BLaER1 treated with 17β-estradiol and CSF1 and Interleukin-3, amounts not matched to agents 10 nM and 100 nM (cell line): ENCODE data around the gene OLFM1.
A peak's percentile ranks its signal among the peaks of the same experiment; 100 is the strongest.

ENCODE experiments used
- H3K27ac ChIP-seq, 11 experiments: shearing (Covaris generic); formaldehyde crosslinking; 2 replicates each; pipeline ENCODE4 v1.8.1; 2022
- H3K27me3 ChIP-seq, 11 experiments: shearing (Covaris generic); formaldehyde crosslinking; 2 replicates each; pipeline ENCODE4 v1.8.1; 2022
- H3K36me3 ChIP-seq, 11 experiments: shearing (Covaris generic); formaldehyde crosslinking; 2 replicates each; pipeline ENCODE4 v1.8.1; 2022
- H3K4me1 ChIP-seq, 10 experiments: shearing (Covaris generic); formaldehyde crosslinking; 2 replicates each; pipeline ENCODE4 v1.8.1; 2022
- H3K4me2 ChIP-seq, 11 experiments: shearing (Covaris generic); formaldehyde crosslinking; 2 replicates each; pipeline ENCODE4 v1.8.1; 2022
- H3K4me3 ChIP-seq, 10 experiments: shearing (Covaris generic); formaldehyde crosslinking; 2 replicates each; pipeline ENCODE4 v1.8.1; 2022
- H3K9ac ChIP-seq, 11 experiments: shearing (Covaris generic); formaldehyde crosslinking; 2 replicates each; pipeline ENCODE4 v1.8.1; 2022
- H3K9me3 ChIP-seq, 11 experiments: shearing (Covaris generic); formaldehyde crosslinking; replicated peaks in 1 of 11; 2 replicates each; pipeline ENCODE4 v1.8.1; 2022
- H4K20me1 ChIP-seq, 11 experiments: shearing (Covaris generic); formaldehyde crosslinking; 2 replicates each; pipeline ENCODE4 v1.8.1; 2022
- Cebpa-rat ChIP-seq, 11 experiments: shearing (Covaris generic); IDR thresholded peaks; 2 replicates each; pipeline ENCODE4 v1.8.1; 2022

OLFM1 gene

GRCh38 chr9:135087489-135087792 is at the start of gene OLFM1:
Gene OLFM1, plus strand, starts transcription at chr9:135087668. Its CDS starts 322 bp downstream, at chr9:135087990.
- Histone ChIP-seq H3K4me1 (peaks cover 0 to 16% (median 10%) of the 10 kb centered on the region in 10 experiments; a peak in 14 of 20 replicates), H3K9ac (no peak within 1 kb of the TSS), H3K4me2 (peak within 1 kb of the TSS; percentile 10 to 55 (median 31); a peak in 13 of 22 replicates), H3K27me3 (peaks cover 53 to 88% (median 78%) of the 10 kb centered on the region in 11 experiments), H3K27ac (no peak within 1 kb of the TSS), H3K36me3 (no peaks in the 10 kb centered on the region), H3K4me3 (no peak within 1 kb of the TSS), H4K20me1 (peaks cover 0 to 77% (median 26%) of the 10 kb centered on the region in 11 experiments; a peak in 15 of 22 replicates), H3K9me3 (no peaks in the 10 kb centered on the region)
- no peak for TF ChIP-seq Cebpa-rat (IDR thresholded peaks at IDR 0.05)

DNA sequence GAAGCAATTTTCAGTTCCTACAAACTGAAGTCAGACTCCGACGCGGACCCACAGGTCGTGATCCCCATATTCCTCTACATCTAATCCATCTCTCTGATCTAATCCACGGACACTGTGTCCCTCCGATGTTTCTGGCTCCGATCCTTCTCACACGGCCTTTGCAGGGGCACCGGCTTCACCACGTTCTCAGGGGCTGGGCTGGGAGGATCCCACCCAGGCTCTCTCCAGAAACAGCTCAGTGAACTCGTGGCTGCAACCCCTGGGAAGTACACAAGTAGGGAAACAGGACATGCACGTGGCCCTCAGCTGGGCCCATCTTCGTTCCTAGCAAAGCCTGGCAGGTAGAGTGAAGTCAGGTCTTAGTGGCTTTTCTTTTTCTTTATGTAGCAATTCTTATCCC is 49.1 kb upstream of the OLFM1 start:
- Histone ChIP-seq H4K20me1 (peaks cover 0 to 26% (median 0%) of the 10 kb centered on the region in 11 experiments; a peak in 4 of 22 replicates), H3K9ac (peak overlapping the region in 4 of 11 experiments; percentile 25 to 73 (median 58); a peak in 6 of 22 replicates), H3K4me2 (peak overlapping the region; percentile 51 to 97 (median 85); a peak in 21 of 22 replicates), H3K36me3 (no peaks in the 10 kb centered on the region), H3K9me3 (no peaks in the 10 kb centered on the region), H3K27me3 (peaks cover 0 to 40% (median 0%) of the 10 kb centered on the region in 11 experiments; a peak in 7 of 22 replicates), H3K4me3 (peak overlapping the region in 2 of 10 experiments; percentile 26 to 27; a peak in 1 of 20 replicates), H3K27ac (peak overlapping the region in 4 of 11 experiments; percentile 49 to 77 (median 70); a peak in 7 of 22 replicates), H3K4me1 (peaks cover 20 to 77% (median 57%) of the 10 kb centered on the region in 10 experiments)
- no peak for TF ChIP-seq Cebpa-rat (IDR thresholded peaks at IDR 0.05)

- peak overlapping the region in 2 of 11 experiments; percentile 53 to 73; a peak in 4 of 22 replicates for H3K9ac ChIP-seq
- no peaks in the 10 kb centered on the region for H3K36me3 ChIP-seq
- no peak overlapping the region for H3K4me3 ChIP-seq
- H3K9me3 ChIP-seq = no peaks in the 10 kb centered on the region
- peaks cover 0 to 26% (median 0%) of the 10 kb centered on the region in 11 experiments; a peak in 4 of 22 replicates for H4K20me1 ChIP-seq
- peaks cover 0 to 40% (median 0%) of the 10 kb centered on the region in 11 experiments; a peak in 7 of 22 replicates for H3K27me3 ChIP-seq
- peak overlapping the region in 10 of 11 experiments; percentile 51 to 97 (median 85); a peak in 18 of 22 replicates for H3K4me2 ChIP-seq
- peaks cover 20 to 75% (median 57%) of the 10 kb centered on the region in 10 experiments for H3K4me1 ChIP-seq
- no peak for TF ChIP-seq Cebpa-rat (IDR thresholded peaks at IDR 0.05)
- peak overlapping the region in 3 of 11 experiments; percentile 66 to 77 (median 74); a peak in 7 of 22 replicates for H3K27ac ChIP-seq
These were observed 48.6 kb upstream of the OLFM1 start for GRCh38 chr9:135038826-135039225.

DNA sequence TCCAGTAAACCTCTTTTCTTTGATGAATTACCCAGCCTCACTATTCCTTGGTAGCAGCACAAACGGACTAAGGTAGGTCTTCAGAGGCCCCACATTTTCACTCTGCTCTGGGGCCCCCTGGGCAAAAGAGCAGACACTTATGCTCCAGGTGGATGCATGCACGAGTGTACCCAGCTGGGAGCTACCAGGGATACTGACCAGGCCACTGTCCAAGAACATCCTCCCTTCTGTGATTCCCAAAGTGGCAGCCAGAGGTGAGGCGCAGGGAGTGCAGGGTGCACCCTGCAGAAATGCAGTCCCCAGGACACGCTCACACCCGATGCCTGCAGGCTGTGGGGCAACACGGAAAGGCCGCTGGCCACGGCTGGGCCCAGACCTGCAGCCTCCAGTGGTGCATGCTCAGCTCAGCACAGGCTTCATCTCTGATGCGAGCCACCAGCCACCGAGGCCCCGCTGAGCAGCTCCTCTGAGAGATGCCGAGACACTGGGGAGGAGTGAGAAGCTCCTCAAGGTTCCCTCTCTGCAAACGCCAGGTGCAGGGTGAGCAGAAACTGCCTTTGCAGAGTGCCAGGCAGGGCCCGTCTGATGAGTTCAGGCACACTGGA is 48.1 kb upstream of the OLFM1 start:
- H3K36me3 ChIP-seq = no peaks in the 10 kb centered on the region
- H3K27me3 ChIP-seq = peaks cover 0 to 40% (median 0%) of the 10 kb centered on the region in 11 experiments; a peak in 7 of 22 replicates
- H3K27ac ChIP-seq = peak overlapping the region in 2 of 11 experiments; percentile 74 to 77; a peak in 3 of 22 replicates
- H3K9me3 ChIP-seq = no peaks in the 10 kb centered on the region
- H3K4me2 ChIP-seq = peak overlapping the region in 9 of 11 experiments; percentile 78 to 97 (median 85); a peak in 18 of 22 replicates
- peaks cover 0 to 26% (median 0%) of the 10 kb centered on the region in 11 experiments; a peak in 4 of 22 replicates for H4K20me1 ChIP-seq
- peak overlapping the region in 1 of 11 experiments; percentile 73; a peak in 1 of 22 replicates for H3K9ac ChIP-seq
- no peak for TF ChIP-seq Cebpa-rat (IDR thresholded peaks at IDR 0.05)
- H3K4me1 ChIP-seq = peaks cover 20 to 75% (median 57%) of the 10 kb centered on the region in 10 experiments
- H3K4me3 ChIP-seq = no peak overlapping the region

DNA sequence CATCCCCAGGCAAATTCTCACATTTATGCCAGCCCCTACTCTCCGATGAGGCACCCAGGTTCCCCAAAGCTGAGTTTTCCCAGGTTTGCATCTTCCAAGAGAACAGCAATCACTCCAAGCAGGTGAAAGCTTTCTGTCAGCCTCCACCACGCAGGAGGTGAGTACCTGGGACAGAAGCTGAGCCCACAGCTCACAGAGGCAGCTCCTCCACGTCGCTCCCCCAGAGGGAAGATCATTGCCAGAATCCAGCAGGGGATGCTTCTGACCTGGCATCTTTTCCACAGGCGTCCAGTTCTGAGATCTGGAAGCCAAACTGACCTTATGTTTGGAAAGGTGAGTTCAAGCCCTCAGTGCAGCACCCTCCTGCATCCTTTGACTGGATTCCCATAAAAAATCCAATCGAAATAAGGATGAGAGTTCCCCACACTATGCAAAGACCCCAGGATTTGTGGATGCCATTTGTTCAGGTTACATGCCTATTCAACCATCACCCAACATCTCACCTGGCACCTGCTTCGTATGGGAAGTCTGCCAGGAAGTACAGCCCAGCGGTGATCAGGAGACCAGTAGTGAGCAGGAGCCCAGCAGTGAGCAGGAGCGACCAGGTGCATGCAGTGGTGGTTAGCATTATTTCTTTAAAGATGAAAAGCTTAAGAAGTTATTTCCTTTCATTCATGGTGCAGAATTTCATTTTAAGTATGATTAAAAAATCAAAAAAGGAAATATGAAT is 47.4 kb upstream of the OLFM1 start:
- peaks cover 0 to 40% (median 0%) of the 10 kb centered on the region in 11 experiments; a peak in 7 of 22 replicates for H3K27me3 ChIP-seq
- no peaks in the 10 kb centered on the region for H3K36me3 ChIP-seq
- H4K20me1 ChIP-seq = peaks cover 0 to 26% (median 0%) of the 10 kb centered on the region in 11 experiments; a peak in 4 of 22 replicates
- no peaks in the 10 kb centered on the region for H3K9me3 ChIP-seq
- H3K4me2 ChIP-seq = peak overlapping the region in 8 of 11 experiments; percentile 80 to 97 (median 86); a peak in 14 of 22 replicates
- TF ChIP-seq Cebpa-rat (IDR thresholded peaks at IDR 0.05) = no peak
- no peak overlapping the region for H3K27ac ChIP-seq
- no peak overlapping the region for H3K4me3 ChIP-seq
- no peak overlapping the region for H3K9ac ChIP-seq
- H3K4me1 ChIP-seq = peaks cover 20 to 70% (median 53%) of the 10 kb centered on the region in 10 experiments

GRCh38 chr9:135040892-135041291 is 46.6 kb upstream of the OLFM1 start:
- Histone ChIP-seq H3K4me2 (no peak overlapping the region), H3K4me1 (peaks cover 20 to 70% (median 49%) of the 10 kb centered on the region in 10 experiments), H4K20me1 (peaks cover 0 to 26% (median 0%) of the 10 kb centered on the region in 11 experiments; a peak in 4 of 22 replicates), H3K27ac (no peak overlapping the region), H3K36me3 (no peaks in the 10 kb centered on the region), H3K9ac (no peak overlapping the region), H3K4me3 (no peak overlapping the region), H3K27me3 (peaks cover 0 to 39% (median 0%) of the 10 kb centered on the region in 11 experiments; a peak in 7 of 22 replicates), H3K9me3 (no peaks in the 10 kb centered on the region)
- no peak for TF ChIP-seq Cebpa-rat (IDR thresholded peaks at IDR 0.05)

DNA sequence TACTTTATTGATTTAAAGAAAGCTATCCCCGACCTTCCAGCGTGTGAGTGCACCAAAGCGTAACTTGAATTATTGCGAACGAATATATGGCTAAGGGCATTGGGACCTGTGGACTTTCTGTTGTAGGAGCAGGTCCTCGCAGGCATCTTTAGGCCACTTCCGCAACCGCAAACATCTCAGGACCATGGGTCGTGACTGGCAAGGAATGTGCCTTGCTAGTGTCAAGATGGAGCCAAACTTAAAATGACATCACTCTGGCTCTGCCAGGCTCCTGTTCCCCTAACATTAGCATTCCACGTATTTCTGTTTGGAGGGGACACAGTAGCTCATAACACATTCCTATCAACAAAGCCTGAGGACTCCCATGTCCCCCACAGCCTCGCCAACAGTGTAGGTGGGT is 44.1 kb upstream of the OLFM1 start:
- TF ChIP-seq Cebpa-rat (IDR thresholded peaks at IDR 0.05) = no peak
- H3K9ac ChIP-seq = no peak overlapping the region
- no peak overlapping the region for H3K4me2 ChIP-seq
- H3K36me3 ChIP-seq = no peaks in the 10 kb centered on the region
- peaks cover 18 to 70% (median 49%) of the 10 kb centered on the region in 10 experiments for H3K4me1 ChIP-seq
- no peak overlapping the region for H3K4me3 ChIP-seq
- H3K27ac ChIP-seq = no peak overlapping the region
- no peaks in the 10 kb centered on the region for H3K9me3 ChIP-seq
- peaks cover 0 to 8% (median 0%) of the 10 kb centered on the region in 11 experiments; a peak in 2 of 22 replicates for H4K20me1 ChIP-seq
- peaks cover 0 to 35% (median 0%) of the 10 kb centered on the region in 11 experiments; a peak in 6 of 22 replicates for H3K27me3 ChIP-seq

DNA sequence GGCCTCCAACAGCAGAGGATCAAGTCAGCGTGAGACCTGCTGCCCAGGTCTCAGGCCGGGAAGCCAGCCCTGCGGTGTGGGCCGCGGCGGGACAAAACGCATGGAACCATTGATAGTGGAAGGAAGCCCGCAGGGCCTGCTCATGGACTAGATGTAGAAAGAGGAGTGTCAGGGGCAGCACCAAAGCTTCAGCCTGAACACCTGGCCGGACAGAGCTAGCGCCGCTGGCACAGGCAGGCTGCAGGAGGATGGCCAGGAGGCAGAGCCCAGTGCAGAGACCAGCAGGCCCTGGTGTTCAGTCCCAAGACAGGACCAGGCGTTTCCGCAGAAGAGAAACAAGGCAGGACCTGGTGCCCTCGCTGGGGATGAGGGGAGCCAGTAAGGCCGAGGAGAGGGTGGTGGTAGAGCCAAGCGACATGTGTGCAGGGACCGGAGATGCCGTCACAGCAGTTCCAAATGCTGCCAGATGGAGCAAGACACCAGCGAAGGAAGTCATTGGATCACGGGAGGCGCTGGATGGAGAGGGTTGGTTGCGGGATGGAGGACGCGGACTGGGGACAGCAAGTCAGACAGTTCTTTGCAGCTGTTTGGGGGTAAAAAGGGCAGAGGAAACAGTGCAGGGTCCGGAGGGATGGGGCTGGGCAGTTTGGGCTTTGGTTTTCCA is 42.1 kb upstream of the OLFM1 start:
- H3K4me2 ChIP-seq = peak overlapping the region in 7 of 11 experiments; percentile 77 to 94 (median 85); a peak in 11 of 22 replicates
- H3K9me3 ChIP-seq = no peaks in the 10 kb centered on the region
- TF ChIP-seq Cebpa-rat (IDR thresholded peaks at IDR 0.05) = no peak
- H3K4me1 ChIP-seq = peaks cover 20 to 70% (median 50%) of the 10 kb centered on the region in 10 experiments
- H3K27me3 ChIP-seq = peaks cover 0 to 31% (median 0%) of the 10 kb centered on the region in 11 experiments; a peak in 4 of 22 replicates
- no peaks in the 10 kb centered on the region for H3K36me3 ChIP-seq
- no peak overlapping the region for H3K9ac ChIP-seq
- no peak overlapping the region for H3K27ac ChIP-seq
- H3K4me3 ChIP-seq = no peak overlapping the region
- H4K20me1 ChIP-seq = peaks cover 0 to 5% (median 0%) of the 10 kb centered on the region in 11 experiments; a peak in 2 of 22 replicates
